AG09309 (cell line): ENCODE data around the gene PCDHGA1.

Experiments used
- DNase-seq: peaks from one replicate; pipeline ENCODE4 v3.0.0-alpha.2; 2010; ENCODE audit warnings: low read depth
- H3K4me3 ChIP-seq: 2 replicates; pipeline ENCODE4 v1.5.1; 2011; ENCODE audit warnings: mild to moderate bottlenecking, low read depth, low read length, moderate library complexity; ENCODE audit not compliant: control insufficient read depth
- TF ChIP-seq, protein P1 (sequence below): IDR thresholded peaks from 2 replicates; pipeline ENCODE4 v1.5.1; 2011; ENCODE audit warnings: mild to moderate bottlenecking, low read depth, low read length, inconsistent platforms; ENCODE audit not compliant: insufficient read depth, control insufficient read depth; ENCODE audit errors: missing control alignments

Gene PCDHGA1

DNA sequence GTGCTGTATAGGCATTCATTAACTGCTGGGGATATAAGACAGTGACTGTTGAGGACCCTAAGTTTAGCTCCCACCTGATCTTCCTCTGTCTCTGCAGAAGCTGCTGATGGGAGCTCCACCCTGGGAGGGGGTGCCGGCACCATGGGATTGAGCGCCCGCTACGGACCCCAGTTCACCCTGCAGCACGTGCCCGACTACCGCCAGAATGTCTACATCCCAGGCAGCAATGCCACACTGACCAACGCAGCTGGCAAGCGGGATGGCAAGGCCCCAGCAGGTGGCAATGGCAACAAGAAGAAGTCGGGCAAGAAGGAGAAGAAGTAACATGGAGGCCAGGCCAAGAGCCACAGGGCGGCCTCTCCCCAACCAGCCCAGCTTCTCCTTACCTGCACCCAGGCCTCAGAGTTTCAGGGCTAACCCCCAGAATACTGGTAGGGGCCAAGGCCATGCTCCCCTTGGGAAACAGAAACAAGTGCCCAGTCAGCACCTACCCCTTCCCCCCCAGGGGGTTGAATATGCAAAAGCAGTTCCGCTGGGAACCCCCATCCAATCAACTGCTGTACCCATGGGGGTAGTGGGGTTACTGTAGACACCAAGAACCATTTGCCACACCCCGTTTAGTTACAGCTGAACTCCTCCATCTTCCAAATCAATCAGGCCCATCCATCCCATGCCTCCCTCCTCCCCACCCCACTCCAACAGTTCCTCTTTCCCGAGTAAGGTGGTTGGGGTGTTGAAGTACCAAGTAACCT is 180.7 kb downstream of the PCDHGA1 start:
- DNase-seq, result no peak
- H3K4me3 ChIP-seq, result no peak overlapping the region
- TF ChIP-seq, protein P1, sequence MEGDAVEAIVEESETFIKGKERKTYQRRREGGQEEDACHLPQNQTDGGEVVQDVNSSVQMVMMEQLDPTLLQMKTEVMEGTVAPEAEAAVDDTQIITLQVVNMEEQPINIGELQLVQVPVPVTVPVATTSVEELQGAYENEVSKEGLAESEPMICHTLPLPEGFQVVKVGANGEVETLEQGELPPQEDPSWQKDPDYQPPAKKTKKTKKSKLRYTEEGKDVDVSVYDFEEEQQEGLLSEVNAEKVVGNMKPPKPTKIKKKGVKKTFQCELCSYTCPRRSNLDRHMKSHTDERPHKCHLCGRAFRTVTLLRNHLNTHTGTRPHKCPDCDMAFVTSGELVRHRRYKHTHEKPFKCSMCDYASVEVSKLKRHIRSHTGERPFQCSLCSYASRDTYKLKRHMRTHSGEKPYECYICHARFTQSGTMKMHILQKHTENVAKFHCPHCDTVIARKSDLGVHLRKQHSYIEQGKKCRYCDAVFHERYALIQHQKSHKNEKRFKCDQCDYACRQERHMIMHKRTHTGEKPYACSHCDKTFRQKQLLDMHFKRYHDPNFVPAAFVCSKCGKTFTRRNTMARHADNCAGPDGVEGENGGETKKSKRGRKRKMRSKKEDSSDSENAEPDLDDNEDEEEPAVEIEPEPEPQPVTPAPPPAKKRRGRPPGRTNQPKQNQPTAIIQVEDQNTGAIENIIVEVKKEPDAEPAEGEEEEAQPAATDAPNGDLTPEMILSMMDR, result no peak

DNA sequence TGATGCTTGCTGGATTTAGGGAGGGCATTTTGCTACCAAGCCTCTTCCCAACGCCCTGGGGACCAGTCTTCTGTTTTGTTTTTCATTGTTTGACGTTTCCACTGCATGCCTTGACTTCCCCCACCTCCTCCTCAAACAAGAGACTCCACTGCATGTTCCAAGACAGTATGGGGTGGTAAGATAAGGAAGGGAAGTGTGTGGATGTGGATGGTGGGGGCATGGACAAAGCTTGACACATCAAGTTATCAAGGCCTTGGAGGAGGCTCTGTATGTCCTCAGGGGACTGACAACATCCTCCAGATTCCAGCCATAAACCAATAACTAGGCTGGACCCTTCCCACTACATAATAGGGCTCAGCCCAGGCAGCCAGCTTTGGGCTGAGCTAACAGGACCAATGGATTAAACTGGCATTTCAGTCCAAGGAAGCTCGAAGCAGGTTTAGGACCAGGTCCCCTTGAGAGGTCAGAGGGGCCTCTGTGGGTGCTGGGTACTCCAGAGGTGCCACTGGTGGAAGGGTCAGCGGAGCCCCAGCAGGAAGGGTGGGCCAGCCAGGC is 181.5 kb downstream of the PCDHGA1 start:
- DNase-seq, result no peak
- no peak overlapping the region for H3K4me3 ChIP-seq
- TF ChIP-seq, protein P1, result no peak

DNA sequence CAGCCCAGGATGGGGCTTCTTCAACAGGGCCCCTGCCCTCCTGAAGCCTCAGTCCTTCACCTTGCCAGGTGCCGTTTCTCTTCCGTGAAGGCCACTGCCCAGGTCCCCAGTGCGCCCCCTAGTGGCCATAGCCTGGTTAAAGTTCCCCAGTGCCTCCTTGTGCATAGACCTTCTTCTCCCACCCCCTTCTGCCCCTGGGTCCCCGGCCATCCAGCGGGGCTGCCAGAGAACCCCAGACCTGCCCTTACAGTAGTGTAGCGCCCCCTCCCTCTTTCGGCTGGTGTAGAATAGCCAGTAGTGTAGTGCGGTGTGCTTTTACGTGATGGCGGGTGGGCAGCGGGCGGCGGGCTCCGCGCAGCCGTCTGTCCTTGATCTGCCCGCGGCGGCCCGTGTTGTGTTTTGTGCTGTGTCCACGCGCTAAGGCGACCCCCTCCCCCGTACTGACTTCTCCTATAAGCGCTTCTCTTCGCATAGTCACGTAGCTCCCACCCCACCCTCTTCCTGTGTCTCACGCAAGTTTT is 182.1 kb downstream of the PCDHGA1 start:
- peak overlapping the region; percentile 12 for H3K4me3 ChIP-seq
- TF ChIP-seq, protein P1, result peak; percentile 93
- no peak for DNase-seq

DNA sequence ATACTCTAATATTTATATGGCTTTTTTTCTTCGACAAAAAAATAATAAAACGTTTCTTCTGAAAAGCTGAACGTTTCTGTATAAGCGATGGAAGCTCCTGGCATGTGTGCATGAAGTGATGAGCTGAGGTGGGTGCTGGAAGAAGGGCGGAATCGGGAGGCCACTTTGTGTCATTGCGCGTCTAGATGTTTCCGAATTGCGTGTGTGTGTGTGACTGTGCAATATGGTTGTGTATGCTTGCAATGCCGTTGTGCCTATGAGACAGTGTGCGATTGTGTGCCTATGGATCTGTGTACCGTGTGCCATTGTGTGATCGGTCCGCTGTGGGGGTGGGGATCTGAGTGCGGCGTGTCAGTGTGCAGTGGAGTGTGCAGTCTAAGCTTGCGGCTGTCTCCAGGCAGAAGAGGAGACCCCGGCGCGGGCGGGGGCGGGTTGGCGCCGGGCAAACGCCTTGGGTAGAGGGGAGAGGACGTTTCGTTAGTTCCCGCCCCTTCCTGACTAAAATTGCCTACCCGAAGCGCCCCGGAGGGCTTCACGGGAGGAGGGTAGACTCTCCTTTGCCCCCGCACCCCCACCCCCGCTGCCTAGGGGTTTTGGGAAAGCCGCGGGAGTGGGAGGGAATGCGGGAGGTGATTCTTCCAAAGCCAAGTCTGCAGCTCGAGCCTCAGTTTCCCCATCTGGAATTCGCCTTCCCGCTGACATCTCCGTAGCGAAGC is 182.8 kb downstream of the PCDHGA1 start:
- H3K4me3 ChIP-seq, result peak overlapping the region; percentile 34
- no peak for DNase-seq

DNA sequence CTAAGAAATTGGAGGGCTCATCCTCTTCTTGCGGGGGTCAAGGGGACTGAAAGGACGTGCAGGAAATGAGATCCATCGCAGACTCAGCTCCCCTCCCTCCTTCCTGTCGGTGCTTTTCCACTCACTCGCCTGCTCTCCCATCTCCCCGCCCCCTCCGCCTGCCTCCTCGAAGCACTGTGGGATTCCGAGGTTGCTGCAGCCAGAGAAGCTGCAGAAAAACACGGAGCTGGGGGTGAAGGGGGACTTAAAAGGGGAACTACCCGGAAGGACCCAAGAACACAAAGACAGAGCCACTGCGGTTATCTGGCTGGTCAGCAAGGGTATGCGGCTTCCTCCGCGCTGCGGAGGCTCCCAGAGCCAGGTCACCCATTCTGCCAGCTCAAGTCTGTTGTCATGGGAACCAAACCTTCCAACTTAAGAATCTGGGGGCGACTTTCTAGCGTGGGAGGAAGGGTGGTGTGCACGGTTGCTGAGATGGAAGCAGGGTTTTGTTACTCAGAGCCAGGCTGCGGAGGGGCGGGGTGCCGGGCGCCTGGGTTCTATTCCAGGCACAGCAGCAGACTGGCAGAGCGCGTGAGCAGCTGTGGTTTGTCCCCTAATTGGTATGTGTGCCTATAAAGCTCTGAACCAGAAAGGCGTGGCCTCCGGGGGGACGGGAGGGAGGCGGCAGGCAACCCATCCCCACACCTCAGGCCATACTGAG is 183.5 kb downstream of the PCDHGA1 start:
- peak overlapping the region; percentile 34 for H3K4me3 ChIP-seq
- TF ChIP-seq, protein P1, result no peak
- peak; percentile 76 for DNase-seq

More for the DNA sequence above, 182.8 kb downstream of the PCDHGA1 start:
- TF ChIP-seq, protein P1, result no peak
